NCI-H82 treated with DMSO at 0.1 percent for 48 hours (cell line): Measurements from ENCODE around the gene ITPKC.
"Not testable (repeated sequence)": the region's sequence is repeated elsewhere in the genome, so short reads cannot be mapped to it uniquely, and the experiment has no call there.

Experiments used
- DNase-seq: peaks from one replicate; lab custom pipeline; 2025; ENCODE audit not compliant: unreplicated experiment; lab: John Stamatoyannopoulos, UW

The ITPKC gene

DNA sequence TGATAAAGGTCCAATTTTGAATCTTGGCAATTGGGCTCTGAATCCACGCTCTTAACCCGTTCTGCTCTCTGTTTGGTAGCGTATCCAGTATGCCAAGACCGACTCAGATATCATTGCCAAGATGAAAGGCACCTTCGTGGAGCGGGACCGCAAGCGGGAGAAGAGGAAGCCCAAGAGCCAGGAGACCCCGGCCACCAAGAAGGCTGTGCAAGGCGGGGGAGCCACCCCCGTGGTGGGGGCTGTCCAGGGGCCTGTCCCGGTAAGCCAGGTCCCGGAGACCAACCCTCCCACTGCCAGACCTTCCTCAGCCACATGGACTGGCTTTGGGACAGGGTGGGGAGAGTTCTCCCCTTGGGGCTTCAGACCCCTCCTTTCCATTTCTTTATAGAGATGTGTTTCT is 42.4 kb downstream of the ITPKC start:
- DNase-seq, result no peak

DNA sequence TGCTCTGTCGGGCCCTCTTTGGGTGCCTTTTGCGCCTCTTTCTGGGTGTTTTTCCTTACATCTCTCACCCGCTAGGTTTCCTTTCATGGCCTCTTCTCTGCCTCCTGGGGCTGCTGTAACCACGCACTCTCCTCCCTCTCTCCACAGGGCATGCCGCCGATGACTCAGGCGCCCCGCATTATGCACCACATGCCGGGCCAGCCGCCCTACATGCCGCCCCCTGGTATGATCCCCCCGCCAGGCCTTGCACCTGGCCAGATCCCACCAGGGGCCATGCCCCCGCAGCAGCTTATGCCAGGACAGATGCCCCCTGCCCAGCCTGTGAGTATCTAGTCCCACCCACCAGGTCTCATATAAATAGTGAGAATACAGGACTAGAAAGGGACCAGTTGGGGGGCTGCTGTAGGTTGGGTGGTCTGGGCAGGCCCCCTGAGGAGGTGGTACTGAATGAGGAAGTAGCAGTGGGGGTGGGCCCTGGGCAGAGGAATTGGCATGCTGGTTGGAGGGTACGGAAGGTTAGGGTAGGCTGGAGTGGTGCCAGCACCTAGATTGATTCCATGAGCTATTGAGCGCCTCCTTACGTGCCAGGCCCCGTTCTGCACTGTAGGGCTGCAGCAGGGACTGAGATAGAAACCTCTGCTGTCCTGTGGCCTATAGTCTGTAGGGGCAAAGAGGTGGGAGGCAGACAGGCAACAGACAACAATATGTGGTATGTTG is 46.0 kb downstream of the ITPKC start:
- DNase-seq, result no peak

DNA sequence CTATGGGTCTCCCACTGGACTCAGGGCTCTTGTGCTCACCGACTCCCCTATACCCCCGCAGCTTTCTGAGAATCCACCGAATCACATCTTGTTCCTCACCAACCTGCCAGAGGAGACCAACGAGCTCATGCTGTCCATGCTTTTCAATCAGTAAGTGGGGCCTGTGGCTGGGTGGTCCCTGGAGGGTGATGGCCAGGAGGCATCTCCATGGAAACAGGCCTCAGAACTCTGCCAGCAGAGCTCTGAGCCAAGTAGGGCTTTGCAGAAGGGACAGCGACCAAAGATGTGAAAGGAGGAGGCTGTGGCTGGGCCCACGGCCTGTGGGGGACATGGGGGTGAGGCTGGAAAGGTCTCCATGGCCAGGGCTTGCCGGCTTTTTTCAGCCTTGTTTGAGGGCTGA is 46.6 kb downstream of the ITPKC start:
- DNase-seq, result no peak

DNA sequence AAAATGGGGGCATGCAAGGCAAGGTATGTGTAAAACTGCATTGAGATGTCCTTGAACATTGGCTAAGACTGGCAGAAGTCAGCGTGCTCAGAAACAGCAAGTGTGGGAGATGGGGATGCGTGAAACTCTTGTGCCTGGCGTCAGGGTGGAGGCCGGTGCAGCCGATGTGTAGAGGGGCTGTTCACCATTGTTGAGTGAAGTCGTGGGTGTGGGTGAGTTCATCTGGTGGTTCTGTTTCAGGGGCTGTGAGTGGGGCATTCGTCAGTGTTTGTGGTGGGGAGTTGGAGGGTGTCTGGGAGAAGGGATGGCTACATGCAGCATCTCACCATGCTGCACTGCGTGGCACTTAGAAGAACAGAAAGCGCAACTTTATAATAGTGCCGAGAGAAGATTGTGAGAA is 47.1 kb downstream of the ITPKC start:
- DNase-seq, result no peak

DNA sequence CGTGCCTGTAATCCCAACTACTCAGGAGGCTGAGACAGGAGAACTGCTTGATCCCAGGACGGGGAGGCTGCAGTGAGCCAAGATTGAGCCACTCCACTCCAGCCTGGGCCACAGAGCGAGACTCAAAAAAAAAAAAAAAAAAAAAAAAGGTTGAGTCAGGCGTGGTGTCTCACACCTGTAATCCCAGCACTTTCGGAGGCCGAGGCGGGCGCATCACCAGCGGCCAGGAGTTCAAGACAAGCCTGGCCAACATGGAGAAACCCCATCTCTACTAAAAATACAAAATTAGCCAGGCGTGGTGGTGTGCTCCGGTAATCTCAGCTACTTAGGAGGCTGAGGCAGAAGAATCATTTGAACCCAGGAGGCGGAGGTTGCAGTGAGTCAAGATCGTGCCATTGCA is 49.5 kb downstream of the ITPKC start:
- DNase-seq, result not testable (repeated sequence)

DNA sequence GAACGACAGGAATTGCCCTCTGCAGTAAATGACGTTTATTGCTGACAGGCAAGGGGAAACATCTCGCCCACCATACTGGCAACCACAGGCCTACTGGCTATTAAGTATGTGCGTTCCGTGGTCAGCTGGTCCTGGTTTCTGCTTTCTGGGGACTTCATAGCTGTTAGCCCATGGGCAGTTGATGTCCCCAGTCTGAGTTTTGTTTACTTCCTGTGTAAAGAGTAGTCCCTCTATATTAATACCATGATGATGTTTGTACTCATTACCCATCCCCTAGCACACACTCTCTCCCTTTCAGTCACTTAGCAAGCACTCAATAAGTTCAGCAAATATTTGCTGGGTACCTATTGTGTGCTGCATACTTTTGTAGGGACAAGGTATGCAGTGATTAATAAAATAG is 52.0 kb downstream of the ITPKC start:
- no peak for DNase-seq

DNA sequence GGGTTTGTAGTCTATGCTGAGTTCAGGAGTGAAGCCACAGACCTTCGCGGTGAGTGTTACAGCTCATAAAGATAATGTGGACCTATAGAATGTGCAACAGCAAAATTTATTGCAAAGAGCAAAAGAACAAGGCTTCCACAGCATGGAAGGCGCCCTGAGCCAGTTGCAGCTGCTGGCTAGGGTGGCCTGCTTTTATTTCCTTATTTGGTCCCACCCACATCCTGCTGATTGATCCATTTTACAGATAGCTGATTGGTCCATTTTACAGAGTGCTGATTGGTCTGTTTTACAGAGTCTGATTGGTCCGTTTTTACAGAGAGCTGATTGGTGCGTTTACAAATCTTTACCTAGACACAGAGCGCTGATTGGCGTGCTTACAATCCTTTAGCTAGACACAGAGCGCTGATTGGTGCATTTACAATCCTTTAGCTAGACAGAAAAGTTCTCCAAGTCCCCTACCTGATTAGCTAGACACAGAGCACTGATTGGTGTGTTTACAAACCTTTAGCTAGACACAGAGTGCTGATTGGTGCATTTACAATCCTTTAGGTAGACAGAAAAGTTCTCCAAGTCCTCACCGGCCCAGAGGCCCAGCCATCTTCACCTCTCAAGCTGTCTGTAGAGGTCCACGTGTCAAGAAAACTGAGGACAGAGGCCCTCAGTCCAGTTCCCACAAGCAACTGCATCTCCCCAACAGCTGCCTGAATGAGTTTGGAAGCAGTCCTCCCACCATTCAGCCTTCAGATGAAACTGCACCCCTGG is 54.4 kb downstream of the ITPKC start:
- DNase-seq, result not testable (repeated sequence)

DNA sequence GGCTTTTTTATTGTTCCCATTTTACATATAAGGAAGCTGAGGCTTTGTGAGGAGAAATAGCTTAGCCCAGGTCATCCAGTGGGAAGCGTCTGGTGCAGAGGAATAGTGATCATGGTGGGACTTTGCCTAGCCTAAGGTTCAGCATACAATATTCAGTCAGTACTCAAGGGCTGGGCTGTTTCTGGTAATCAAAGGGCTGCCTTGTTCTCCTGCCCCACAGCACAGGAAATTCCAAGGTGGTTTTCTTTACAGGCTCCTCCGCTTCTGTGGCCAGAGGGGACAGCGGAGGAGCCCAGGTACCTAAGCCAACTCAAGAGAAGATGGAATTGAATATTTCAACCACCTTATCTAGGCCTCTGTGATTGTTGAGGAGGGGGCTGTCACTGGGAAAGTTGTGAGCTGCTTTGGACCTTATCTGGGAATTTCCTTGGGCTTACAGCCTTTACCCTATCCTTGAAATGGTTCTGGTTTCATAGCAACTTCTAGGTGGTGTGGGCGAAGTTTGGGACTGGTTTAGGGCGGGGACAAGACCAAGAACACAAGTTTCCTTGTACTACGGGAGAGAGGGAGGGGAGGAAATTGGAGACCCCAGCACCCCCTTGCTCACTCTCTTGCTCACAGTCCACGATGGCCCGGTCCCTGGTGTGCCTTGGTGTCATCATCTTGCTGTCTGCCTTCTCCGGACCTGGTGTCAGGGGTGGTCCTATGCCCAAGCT is 58.2 kb downstream of the ITPKC start, which contains the start of gene MIA:
Gene MIA, plus strand, starts transcription at position 606 of the 716 bp plus-strand sequence. Its CDS starts 22 bp downstream, at position 628.
- no peak for DNase-seq

DNA sequence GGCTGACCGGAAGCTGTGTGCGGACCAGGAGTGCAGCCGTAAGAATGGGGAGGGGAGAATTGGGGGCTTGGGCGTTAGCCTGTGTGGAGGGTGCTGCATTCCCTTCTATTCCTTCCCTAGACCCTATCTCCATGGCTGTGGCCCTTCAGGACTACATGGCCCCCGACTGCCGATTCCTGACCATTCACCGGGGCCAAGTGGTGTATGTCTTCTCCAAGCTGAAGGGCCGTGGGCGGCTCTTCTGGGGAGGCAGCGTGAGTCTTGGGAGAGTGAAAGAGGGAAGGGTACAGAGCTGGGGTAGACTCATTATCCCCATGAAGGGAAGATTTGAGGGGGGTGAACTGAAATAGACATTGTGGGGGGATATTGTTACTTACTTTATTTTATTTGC is 58.7 kb downstream of the ITPKC start:
- no peak for DNase-seq

DNA sequence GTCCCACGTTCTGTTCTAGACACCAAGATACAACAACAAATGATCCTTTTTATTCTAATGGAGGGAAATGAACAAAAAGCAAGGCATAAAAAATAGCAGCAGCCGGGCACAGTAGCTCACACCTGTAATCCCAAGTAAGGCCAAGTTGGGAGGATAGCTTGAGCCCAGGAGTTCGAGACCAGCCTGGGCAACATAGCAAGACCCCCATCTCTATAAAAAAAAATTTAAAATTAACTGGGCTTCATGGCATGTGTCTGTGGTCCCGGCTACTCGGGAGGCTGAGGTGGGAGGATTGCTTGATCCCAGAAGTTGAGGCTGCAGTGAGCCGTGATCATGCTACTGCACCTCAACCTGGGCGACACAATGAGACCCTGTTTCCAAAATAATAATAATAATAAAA is 59.5 kb downstream of the ITPKC start:
- no peak for DNase-seq

DNA sequence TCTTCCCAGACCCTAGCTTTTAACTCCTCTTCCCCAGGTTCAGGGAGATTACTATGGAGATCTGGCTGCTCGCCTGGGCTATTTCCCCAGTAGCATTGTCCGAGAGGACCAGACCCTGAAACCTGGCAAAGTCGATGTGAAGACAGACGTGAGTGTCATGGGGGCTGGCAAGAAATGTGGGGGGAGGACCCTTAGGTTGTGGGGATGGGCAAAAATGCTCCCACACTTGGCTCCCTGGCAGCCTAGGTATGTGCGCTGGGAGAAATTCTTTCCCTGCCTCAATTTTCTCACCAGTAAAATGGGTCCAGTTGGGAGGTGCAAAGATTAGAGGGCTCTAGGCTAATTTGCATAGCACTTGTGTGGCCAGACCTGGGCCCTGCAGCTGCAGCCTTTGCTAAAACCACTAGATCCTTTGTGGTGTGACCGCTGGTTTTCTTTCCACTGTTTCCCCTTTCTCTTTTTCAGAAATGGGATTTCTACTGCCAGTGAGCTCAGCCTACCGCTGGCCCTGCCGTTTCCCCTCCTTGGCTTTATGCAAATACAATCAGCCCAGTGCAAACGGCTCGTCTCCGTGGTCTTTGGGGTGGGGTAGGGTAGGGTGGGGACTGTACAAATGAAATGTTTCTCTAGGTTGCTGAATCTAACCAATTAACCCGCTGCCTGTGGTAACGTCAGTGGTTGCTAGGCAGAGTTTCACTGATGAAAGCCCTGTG is 60.2 kb downstream of the ITPKC start:
- peak; percentile 90 for DNase-seq

DNA sequence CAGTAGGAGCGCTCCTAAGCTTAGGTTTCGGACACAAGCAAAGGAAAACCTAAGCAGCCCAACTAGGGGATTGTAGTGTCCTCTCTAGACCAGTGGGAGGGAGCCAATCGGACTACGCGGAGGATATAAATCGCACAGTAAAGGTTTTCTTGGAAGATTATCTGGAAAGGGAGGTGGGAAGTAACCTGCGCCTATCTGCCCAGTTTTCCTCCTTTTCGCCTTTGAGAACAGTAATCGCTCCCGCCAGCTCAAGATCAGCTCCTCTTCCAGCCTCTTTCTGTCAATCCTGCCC is 60.7 kb downstream of the ITPKC start:
- no peak for DNase-seq

DNA sequence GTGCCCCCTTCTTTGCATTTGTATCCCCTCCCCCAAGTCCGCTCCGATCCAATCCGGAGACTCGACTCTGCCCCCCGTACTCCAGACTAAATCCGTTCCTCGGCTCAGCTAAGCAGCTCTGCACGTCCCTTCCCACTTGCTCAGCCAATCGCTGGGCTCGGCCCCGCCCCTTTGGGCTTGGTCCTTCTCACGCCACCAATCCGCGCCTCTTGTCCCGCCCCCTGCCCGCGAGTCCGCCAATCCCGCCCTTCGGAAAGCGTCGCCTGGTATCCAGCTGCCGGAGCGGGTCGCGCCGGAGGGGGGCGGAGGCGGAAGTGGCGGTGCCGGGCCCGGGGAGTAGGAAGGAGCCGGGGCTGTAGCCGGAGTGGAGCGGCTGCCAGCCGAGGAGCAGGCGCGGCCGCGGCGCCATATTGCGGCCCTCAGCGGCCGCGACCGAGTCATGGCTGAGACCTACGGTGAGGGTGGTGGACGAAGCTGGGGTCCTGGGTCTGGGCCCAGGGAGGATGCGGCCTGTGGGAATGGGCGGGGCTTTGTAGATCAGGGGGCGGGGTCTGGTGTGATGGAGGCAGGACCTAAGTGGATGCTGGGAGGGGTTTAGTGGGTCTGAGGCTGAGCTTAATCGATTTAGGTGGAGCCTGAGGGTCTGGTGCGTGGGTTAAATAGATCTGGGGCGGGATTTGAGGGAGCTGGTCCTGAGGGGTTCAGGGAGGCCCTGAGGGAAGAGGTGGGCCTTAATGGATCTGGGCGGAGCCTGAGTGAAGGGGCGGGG is 61.2 kb downstream of the ITPKC start, which contains the start of gene RAB4B:
Gene RAB4B, plus strand, starts transcription at position 311 of the 769 bp plus-strand sequence. Its CDS starts 129 bp downstream, at position 440.
- peak; percentile 99 for DNase-seq

DNA sequence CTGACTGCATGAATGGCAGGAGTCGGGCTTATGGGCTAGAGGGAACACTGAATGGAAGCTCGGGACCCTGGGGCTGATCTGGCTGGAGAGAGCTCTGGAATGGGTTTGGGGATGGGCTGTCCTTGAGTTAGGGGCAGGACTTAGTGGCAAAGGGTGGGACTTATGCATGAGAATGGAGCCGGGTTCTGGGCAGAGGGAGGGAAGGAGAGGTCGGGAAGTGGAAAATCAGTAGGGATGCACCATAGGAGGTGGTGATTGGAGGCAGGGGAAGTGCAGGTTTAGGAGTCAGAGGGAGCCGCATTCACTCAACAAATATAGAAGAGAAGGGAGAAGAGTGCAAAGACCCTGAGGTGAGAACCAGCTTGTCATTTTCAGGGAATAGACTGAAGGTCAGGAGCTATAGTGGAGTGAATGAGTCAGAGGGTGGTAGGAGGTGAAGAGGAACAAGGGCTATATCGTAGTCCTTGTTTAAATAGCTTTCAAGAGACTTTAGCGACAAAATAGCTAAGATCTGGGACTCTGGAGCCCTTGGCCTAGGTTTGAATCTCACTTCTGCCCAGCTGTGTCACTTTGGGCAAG is 61.9 kb downstream of the ITPKC start:
- DNase-seq, result peak; percentile 57

DNA sequence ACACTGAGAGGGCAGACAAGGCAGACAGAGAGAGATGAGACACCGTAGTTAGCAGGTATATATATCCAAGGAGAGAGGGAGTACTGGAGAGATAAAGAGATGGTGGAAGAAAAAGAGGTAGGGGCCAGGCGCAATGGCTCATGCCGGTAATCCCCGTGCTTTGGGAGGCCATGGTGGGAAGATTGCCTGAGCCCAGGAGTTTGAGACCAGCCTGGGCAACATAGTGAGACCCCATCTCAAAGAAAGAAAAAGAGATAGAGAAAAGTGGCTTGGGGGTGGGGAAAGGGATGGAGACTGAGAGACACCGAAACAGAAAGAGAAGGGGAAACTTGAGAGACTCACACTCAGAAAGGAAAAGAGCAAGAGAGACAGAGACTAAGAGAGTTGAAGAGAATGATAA is 63.7 kb downstream of the ITPKC start:
- DNase-seq, result no peak

DNA sequence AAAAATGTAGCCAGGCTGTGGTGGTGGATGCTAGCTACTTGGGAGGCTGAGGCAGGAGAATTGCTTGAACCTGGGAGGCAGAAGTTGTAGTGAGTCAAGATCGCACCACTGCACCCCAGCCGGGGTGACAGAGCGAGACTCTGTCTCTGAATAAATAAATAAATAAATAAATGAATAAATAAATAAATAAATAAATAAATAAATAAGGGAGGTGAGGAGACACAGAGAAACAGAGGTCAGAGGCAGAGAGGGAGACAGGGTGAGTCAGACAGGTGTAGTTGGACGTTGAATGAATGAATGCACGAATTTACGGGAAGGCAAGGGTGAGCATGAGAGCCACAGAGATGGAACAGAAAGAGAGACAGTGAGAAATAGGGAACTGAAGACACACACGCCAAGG is 64.2 kb downstream of the ITPKC start:
- DNase-seq, result no peak

DNA sequence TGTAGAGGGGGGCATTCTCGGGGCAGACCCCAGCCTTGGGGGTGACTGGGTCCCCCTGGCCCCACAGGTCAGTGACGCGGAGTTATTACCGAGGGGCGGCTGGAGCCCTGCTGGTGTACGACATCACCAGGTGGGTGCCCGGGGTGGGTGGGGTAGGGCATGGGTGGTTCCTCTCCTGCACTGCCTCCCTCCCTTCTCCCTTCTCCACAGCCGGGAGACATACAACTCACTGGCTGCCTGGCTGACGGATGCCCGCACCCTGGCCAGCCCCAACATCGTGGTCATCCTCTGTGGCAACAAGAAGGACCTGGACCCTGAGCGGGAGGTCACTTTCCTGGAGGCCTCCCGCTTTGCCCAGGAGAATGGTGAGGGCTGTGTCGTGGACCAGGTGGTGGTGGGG is 66.8 kb downstream of the ITPKC start:
- DNase-seq, result no peak

DNA sequence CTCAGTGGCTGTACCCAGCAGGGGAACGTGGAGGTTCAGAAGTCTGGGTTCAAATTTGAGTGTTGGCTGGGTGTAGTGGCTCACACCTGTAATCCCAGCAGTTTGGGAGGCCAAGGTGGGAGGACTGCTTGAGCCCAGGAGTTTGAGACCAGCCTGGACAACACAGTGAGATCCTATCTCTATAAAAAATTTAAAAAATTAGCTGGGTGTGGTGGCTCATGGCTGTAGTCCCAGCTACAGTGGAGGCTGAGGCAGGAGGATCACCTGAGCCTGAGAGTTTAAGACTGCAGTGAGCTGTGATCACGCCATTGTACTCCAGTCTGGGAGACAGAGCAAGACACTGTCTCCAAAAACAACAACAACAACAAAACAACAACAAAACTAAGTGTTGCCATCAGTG is 67.2 kb downstream of the ITPKC start:
- DNase-seq, result not testable (repeated sequence)

DNA sequence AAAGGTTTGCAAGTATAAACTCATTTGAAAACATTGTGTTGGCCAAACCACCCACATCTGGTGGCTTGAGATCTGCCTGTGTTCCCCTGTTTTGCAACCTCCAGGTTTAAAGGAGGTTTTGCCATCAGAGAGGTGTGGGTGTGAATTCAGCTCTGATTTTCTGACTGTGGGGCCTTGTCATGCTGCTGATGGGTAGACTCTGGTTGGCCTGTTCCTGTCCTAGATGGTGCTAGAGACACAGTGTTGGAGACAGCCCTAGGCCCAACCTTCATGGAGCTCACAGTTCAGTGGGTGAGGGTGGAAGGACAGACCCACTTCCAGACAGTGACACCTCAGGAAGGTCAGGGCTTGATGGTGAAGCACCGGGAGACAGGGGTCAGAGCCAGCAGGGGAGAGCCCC is 68.6 kb downstream of the ITPKC start:
- DNase-seq, result no peak
